Inflammatory macrophage treated with lipopolysaccharide for 4 hours (primary cell): Measurements from ENCODE around the gene SGMS2.

Source experiments
- DNase-seq: peaks from one replicate; pipeline ENCODE4 v3.0.0-alpha.2; 2020

The SGMS2 gene

DNA sequence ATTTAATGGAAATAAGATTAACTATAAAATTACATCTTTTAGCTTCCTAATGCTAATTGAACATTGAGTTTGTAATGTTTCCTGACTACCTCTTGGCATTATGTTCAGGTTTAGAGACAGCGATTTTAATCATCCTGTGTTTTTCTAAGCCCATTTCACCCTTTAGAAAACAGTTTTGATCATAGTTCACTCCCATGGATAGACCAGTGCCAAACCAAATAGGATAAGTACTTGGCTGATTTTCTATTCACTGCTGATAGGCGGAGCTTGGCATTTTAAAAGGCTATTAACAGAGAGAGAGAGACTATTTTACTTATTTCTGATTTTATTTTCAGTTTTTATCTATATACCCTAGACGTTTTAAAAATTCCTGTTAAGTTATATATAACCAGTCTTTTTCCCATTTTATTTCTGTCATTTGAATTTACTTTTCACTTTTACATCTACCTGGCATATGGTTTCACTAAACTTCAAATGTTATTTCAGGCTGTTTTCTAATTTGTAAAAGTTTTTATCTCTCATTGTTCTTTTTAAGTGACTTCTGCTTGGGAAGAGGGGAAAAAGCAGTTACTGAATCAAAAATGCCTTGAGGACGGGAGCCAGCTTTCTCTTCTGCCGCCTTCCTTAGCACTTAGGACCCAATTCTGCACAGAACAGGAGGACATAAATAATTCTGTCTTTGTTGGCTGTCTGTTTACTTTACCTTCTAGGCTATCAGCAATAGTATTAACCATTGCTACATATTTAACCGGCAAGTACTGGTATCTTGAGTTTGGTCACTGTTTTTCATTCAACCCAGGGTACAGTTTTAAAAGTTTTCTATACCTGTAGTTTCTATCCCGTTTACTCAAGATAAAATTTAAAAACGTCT lies 46.4 kb downstream of the SGMS2 start:
- DNase-seq: no peak

DNA sequence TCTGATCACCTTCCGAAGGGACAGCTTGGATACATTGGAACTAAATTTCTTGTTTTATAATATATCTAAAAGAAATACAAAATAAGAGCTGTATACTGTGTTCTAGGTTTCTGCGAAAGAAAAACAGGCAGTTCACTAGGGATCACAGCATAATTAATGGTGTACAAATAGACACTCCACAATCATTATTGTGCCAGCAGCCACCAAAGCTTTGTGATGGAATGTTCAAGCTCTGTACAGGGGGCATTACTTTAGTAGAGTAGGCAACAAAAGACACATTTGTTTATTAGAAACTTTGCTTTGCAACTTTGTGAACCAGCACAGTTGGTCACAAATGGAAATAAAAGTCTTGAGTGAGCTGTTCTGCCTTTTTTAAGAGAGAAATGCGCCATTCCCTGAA lies 49.3 kb downstream of the SGMS2 start:
- no peak for DNase-seq

DNA sequence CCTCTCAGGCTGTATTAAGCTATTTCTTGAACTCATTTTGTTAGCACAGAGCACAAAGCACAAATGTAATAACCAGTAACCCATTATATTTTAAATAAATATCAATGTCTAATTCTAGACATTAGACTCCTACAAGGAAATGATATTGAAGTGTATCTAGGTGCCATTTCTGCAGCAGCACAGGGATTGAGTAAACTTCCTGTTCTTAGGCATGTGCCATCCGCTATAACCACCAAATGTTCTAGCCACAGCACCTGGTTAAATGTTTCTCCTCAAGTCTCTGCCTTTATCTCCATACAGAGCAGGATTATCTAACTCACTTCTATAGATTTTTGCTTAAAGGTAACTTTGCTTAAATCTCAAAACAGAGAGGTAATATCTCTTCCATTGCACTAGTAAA lies 51.4 kb downstream of the SGMS2 start:
- no peak for DNase-seq

DNA sequence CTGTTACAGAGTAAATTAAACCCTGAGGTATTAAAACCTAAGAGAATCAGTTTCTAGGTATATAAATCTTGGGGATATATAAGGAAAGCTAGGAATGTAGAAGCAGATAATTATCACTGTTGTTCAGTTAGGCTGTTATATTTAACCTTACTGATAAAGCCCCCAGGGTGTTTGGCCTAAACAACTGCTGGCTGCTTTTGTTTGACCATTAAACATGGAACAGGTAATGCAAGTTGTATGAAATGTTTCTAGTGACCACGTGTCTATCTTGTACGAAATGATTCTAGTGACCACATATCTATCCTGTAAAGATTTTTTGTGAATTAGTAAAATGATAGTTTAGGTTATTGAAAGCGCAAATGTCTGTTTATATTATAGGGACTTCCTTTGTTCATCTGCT lies 52.6 kb downstream of the SGMS2 start:
- DNase-seq: no peak

DNA sequence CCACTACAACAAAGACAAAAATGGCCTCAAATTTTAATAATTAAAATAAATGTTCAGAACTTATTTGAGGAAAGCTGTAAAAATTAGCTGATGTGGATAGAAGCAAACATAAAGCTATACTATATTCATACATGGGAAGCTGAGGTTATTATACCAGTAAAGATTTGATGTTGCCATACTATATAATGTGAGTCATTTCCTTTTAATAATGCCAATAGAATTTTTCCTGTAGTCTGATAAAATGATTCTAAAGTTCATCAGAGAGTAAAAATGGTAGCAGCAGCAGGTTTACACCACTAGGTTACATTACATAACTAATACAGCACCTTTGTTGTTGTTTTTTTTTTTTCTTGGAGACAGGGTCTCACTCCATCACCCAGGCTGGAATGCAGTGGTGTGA lies 61.1 kb downstream of the SGMS2 start:
- no peak for DNase-seq

DNA sequence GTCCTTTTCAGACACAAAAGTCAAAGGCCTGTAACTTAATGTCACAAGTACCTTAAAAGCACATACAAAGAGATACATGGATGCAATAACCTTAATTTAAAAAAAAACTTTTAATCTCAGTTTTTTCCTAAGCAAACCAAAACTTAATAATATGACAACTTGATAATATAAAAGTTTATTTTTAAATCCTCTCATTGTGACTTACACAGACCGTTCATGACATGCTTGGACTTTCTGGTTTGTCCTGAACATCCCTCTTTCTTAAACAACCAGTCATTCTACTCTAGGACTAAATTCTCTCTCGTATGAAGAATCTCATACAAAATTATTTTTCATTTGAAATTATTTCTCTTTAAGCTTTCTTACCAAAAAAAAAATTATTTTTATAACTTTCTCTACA lies 63.5 kb downstream of the SGMS2 start:
- DNase-seq: no peak

DNA sequence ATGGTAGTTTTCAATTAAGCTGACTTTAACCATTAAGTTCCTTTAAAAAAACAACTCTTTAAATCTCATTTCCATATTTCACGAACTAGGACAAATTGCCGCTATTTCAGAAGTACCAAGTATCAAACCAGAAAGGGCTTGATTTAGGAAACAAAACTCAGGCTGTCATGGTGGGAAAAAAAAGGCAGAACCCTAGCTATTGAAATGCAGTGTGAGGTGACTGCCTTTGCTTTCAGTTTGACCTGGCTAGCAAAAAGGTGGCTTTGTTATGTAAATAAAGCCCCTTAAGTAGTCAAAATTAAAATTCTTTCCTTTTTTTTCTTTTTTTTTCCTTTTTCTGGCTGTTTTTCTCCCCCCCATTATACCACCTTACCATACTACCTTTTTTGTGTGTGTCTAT lies 66.0 kb downstream of the SGMS2 start:
- DNase-seq: no peak

DNA sequence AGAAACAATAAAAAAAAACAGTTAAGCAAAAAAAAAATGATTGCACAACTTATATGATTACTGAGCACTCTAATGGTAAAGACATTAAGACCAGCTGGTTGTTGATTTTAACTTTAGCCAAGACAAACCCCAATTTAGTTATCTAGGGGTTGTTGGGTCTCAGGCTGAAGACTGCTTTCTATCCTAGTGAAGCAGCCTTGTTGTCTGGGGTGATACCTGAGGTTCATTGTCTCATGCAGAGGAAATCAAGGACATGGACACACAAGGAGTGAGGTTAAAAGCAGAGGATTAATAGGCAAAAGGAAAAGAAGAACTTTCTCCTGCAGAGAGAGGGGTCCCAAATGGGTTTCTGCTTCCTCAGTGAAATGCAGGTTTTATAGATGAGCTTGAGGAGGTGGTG lies 66.6 kb downstream of the SGMS2 start:
- no peak for DNase-seq

DNA sequence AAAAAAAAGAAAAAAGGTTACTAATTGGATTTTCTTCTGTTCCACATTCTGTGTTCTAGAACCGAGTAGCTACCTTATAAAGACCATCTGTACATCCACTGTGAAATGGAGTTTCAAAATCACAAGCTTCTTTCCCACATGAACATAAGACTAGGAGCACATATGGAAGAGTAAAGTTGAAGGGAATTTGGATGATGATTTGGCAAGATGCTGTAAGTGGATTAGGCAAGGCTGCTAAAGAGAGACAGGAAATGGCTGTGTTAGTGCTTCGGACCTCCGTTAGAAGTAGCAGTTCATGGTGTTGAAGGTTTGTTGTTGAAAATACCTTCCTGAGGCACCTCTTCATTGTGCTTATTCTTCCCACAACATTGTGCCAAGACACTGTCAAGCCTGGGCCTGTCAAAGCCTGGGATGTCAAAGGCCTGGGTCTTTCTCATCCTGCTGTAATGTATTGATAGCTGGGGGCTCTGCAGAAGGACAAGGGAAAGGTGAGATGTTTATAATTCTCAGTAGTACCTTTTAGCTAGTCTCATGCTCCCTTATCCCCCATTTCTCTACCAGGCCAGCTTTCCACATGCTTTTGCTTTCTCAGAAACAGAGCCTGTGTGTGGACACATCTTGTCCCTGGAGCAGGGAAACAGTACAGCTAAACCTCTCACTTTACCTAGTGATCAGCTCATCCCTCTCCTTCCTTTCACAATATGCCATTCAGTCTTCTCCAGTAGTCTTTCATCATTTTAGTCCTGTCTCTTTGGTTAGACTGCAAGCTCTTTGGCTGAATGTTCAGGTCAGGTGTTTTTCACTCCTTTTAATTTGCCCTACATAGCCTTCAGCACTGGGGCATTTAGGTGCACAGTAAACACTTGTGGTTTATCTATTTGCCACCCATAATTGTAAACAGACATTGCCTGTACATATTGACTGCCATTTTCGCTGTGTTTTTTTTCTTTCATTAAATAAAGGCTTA lies 68.7 kb downstream of the SGMS2 start:
- no peak for DNase-seq

DNA sequence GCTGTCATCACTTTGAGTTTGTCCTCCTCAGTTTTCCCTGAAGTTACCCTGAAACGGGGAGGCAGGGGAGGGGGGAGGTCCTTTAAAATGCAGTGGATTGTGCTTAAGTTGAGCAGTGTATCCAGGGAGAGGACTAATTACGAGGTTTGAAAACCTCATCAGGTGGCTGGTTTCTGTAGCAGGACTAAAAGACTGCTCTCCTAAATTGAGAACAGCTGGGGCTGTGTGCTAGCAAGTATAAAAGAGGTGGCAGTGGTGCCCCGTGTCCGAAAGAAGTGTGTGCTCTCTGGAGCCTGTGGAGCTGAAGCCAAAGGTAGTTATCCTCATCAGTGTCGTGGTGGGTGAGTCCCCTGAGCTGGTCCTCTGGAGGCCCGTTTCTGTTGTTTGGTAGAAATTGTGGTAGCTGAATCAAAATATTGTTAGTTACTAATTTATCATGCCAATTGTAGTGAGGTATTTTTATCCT lies 69.4 kb downstream of the SGMS2 start:
- no peak for DNase-seq

DNA sequence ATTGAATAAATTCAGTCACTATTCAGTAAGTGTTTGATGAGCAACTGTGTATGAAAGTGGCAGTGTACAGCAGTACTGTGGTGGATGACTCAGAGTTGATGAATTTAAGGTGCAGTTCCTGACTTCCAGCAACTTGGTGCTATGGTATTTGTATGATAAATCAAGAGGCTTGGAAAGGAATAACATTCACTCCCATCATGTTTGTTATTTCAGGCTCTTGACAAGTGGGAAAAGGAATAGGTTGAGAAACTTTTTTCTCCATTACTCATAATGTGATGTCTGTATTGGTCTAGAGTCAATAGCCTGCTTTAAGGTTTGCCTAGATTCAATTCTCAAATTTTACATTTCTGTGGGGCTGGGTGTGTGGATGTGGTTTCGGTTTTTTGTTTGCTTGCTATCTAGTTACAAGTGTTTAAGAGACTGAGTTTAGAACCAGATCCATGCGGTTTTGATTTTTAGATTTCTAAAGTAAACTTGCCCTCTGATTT lies 71.5 kb downstream of the SGMS2 start:
- DNase-seq: no peak

DNA sequence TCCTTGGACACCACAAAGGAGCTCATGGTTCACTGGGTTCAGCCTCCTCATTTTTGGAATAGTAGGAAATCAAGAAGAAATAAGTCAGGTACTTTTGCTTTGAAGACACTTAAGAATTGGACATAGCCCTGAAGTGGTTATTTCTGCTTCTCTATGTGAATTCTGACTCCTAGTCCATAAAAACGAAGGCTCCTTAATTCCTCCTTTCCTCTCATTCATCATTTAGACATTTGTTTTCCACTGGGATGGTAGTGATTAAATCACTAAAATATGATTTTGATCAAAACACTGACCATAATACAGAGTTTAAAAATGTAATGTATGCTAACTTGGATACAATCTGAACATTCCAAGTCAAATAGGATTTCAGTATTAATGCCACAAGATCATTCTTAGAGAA lies 71.9 kb downstream of the SGMS2 start:
- DNase-seq: no peak

DNA sequence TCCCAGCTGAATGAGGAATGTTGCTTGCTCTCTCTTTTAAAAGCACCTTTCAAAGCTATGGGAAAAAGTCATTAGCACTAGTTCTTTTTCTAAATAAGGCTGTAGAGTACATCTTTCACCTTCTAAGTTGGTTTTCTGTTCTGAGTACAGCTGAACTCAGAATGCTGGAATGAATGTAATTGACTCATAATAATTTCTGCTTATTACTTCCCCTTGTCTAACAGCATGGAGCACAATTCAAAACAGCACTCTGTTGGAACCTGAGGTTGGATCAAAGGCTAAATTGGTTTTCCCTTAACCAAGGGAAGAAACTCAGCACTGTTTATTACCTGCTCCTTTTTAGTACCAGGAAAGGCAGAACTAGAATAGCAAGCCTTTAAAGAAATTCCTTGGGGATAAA lies 73.1 kb downstream of the SGMS2 start:
- no peak for DNase-seq

DNA sequence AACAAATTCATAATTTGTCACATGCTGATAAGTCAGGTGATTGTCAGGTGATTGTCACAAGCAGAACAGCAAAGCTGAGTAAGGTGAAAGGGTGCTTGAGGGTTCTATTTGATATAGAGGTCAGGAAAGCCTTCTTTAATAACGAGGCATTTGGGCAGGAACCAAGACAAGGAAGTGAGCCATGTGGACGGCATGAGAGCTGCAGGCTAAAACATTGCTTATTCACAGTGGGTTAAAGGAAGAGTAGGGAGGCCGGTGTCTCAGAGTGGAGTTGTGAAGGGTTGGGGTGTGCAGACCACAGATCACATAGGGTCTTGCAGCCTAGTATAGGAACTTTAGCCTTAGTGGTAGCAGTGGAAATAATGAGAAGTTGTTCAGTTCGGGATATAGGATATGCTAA lies 75.3 kb downstream of the SGMS2 start:
- DNase-seq: no peak

DNA sequence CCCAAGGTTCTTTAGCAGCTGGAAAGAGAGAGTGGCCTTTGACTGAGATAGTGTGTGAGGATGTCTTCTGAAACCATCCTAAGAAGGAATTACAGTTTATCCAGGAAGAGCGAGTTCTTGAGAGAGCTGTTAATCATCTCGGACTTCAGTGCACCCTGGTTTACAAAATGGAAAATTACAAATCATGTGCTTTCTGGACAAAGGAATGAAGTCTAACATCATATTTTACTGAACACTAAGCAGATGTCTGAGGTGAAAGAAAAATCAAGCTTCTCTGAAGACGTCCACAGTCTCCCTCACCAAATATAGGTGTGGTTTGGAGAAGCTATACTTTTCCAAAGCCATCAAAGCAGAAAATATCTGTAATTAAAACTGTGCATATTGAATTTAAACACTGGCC lies 75.8 kb downstream of the SGMS2 start:
- DNase-seq: no peak

DNA sequence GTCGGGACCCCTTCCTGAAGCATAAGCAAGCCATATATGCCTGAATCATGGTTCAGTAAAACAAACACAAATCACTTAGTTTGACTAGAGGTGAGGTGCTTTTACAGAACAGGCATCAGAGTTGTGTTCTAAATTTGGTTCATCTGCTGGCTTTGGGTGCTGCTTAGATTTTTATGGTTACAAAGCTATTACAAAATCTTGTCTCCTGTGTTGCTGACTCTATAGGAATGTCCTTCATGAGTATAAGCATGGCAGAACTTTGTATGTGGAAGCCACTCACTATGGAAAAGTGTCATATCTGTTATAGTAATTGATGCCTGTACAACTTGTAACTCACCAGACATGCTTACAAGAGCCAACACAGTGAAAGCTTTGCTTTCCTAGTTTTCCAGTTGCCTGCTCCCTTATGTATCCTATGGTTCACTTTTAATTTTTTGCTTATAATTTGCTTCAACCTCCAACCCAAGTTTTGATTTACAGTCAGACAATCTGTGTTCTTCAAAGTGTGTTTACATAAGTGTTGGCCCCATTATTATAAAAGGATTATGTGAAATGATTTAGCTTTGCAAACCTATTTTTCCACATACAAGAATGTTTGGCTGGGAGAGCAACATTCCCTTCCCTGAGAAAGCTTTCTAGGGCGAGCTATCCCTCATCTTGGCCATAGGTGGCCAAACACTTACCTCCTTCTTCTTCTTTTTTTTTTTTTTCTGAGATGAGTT lies 76.6 kb downstream of the SGMS2 start:
- DNase-seq: no peak

DNA sequence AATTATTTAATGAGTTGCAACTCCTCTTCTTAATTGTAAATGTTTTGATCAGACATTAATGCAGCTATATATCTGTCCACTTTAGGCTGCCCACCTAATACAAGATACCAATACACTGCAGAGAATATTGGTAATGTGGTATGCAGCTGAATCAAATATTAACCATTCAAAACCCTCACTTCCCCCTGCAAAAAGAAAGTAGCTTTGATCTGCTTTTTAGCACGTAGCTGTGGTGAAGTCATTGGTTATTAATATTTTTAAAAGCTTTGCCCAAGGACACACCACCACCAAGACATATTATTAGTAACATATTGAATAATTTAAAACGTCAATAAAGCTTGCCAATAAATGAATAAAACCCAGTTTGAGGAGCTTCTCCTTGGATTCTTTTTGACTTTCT lies 78.0 kb downstream of the SGMS2 start:
- DNase-seq: no peak

DNA sequence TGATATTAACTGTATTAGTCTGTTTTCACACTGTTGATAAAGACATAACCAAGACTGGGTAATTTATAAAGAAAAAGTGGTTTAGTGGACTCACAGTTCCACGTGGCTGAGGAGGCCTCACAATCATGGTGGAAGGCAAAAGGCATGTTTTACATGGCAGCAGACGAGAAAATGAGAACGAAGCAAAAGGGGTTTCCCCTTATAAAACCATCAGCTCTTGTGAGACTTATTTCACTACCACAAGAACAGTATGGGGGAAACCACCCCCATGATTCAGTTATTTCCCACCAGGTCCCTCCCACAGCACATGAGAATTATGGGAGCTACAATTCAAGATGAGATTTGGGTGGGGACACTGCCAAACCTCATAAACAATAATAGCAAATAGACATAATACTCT lies 80.3 kb downstream of the SGMS2 start:
- peak; percentile 21 for DNase-seq

DNA sequence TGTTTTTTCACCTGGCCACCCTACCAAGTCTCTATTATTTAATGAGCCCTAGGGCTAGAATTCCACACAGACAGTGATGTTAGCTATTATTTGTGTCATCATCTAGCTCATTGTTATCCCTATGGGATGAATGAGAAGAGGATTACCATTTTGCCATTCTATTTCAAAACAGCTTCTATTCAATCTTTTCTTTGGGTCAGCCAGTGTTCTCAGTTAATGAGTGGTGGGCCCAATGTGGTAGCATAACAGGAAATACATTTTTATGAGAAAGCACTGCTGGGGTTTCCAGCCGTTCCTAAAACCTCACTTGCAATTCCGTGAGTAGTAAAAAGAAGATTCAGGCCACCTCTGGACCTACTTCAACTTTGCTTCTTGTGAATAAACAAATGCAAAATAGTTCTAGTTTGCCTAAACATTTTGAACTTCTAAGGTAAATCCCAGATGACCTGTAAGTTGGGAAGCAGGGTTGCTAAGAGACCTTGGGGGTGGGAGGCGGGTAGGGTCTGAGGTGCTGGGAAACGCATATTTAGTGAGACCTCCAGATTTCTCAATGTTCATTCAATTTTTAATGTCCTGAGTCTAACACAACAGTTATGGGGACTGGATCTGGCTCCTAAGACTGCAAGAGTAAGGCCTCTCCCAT lies 81.8 kb downstream of the SGMS2 start:
- DNase-seq: no peak

DNA sequence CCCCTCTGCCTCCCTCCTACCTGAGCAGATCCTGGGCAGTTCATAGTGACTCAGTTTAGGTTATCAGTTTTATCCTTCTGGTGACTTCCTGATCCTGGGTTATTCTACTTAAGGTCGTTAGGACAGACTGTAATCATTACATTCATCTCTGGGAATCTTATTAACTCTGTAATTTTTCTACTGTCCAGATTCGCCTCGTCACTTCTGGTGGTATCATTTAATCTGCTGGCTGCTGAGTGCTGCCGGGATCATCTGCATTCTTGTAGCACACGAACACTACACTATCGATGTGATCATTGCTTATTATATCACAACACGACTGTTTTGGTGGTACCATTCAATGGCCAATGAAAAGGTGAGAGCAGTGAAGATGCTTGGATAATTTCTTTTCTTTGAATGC lies 83.6 kb downstream of the SGMS2 start:
- DNase-seq: no peak

DNA sequence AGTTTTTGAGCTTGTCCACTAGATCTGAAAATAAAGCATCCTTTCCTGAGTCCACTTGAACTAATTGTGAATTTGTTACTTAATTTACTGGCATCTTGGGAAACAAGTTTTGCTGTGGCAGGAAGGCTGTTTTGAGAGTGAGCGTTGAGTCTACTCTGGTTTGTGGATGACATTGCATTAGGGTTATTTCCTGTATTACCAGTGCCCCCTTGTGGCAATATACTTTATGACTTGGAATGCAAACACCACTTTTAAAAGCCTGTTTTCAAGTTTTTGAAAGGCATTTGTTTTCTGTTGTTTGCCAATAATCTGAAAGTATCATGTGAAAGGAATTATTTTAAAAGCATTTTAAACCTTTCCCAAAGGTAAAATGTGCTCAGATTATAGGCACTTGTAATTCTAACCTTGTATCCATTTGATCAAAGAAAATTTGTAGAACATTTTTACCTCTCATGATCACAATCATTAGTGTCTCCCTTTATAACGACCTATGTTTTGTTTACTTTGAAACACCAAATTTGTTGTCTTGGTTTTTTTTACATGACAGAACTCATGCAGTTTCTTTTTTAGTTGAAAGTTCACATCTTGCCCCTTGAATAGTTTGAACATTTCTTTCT lies 88.7 kb downstream of the SGMS2 start:
- DNase-seq: peak; percentile 79

DNA sequence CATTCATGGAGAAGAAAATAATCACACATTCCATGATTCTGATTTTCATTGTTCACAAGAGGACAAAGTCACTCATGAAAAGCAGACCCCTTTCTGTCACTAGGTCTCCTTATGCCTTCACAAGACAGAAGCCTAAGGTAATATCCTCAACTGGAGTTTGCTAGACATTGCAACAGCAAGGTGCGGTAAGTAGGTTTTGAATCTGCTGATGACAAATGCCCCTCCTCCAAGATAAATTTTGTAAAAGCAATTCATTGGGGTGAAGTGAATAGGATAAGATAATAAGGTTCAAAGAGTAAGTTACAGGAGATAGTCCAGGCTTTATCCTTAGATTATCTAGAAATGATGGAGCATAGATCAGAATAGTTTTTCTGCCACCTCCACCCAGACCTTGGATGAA lies 90.5 kb downstream of the SGMS2 start:
- no peak for DNase-seq
